HCT116 (cell line): ENCODE results near the gene TH. TPM values are rescaled to one million over a fixed set of nuclear protein-coding genes. Genes with fewer than 3 reads are reported as not detected.

Source experiments
- ATAC-seq: fragments of 200-7000 bp; cut with Tn5 transposase; 2 replicates; pipeline ENCODE4 v1.9.1; 2020; ENCODE audit warnings: mild to moderate bottlenecking, moderate library complexity
- BruUV-seq: library from RNA; stranded (reverse); fragments of 400-500 nt; replicated peaks from 2 replicates; lab custom pipeline; 2021; lab: Mats Ljungman, UMichigan
- CTCF ChIA-PET: fragments of 300-600 bp; sonication (Branson Sonifier 250); formaldehyde crosslinking; loops from one replicate; lab custom pipeline; 2021; ENCODE audit warnings: antibody characterized with exemption; lab: Charles Lee
- POLR2A ChIA-PET: fragments of 300-600, 350-600 bp; sonication (Branson Sonifier 250); formaldehyde crosslinking; loops from one replicate; lab custom pipeline; 2021; ENCODE audit warnings: antibody characterized with exemption; lab: Charles Lee
- RAD21 ChIA-PET, 2 experiments: fragments of 300-600 bp; sonication (Branson Sonifier 250); formaldehyde crosslinking; loops; one replicate each; lab custom pipeline; 2023; ENCODE audit warnings: low total read pairs in 2 of 2; ENCODE audit not compliant: uncharacterized antibody in 2 of 2, unreplicated experiment in 2 of 2, low non-redundant PET in 1 of 2; lab: Charles Lee
- DNase-seq: peaks from one replicate; pipeline ENCODE4 v3.0.0-alpha.2; 2010; ENCODE audit warnings: low read depth, low spot score
- H2AFZ ChIP-seq: fragments of 200-600 bp; shearing (Covaris generic), sonication (generic); 2 replicates; pipeline ENCODE4 v1.6.1; 2017; ENCODE audit warnings: low read depth, mixed run types, mixed read lengths, antibody characterized with exemption, low read length; ENCODE audit not compliant: poor library complexity, severe bottlenecking
- H3K27ac ChIP-seq: 2 replicates; pipeline ENCODE4 v1.5.1; 2012; ENCODE audit warnings: low read depth, low read length
- H3K27me3 ChIP-seq: fragments of 200-600 bp; sonication (generic); 2 replicates; pipeline ENCODE4 v1.6.1; 2016; ENCODE audit warnings: mixed run types, low read length, mixed read lengths; ENCODE audit not compliant: insufficient read depth
- H3K36me3 ChIP-seq, 2 experiments: fragments of 200-500 bp in 1 of 2; fragments of 200-600 bp in 1 of 2; sonication (Bioruptor generic) in 1 of 2; sonication (generic) in 1 of 2; 2 replicates each; pipeline versions ENCODE4 v1.5.1 to v1.6.1; 2014 to 2016; ENCODE audit warnings: low read length in 2 of 2, inconsistent platforms in 1 of 2, mixed read lengths in 1 of 2, mixed run types in 1 of 2; ENCODE audit not compliant: insufficient read depth in 2 of 2, control insufficient read depth in 1 of 2
- H3K4me1 ChIP-seq, 2 experiments: fragments of 200-600 bp in 1 of 2; sonication (generic) in 1 of 2; 2 replicates each; pipeline versions ENCODE4 v1.5.1 to v1.6.1; 2012 to 2017; ENCODE audit warnings: low read length in 2 of 2, inconsistent platforms in 1 of 2, mild to moderate bottlenecking in 1 of 2, mixed read lengths in 1 of 2, mixed run types in 1 of 2, moderate library complexity in 1 of 2; ENCODE audit not compliant: insufficient read depth in 2 of 2, control insufficient read depth in 1 of 2
- H3K4me2 ChIP-seq: fragments of 200-600 bp; sonication (generic); 2 replicates; pipeline ENCODE4 v1.6.1; 2017; ENCODE audit warnings: mixed run types, low read length, mixed read lengths
- H3K4me3 ChIP-seq, 2 experiments: fragments of 200-600 bp in 1 of 2; sonication (generic) in 1 of 2; replicated peaks in 1 of 2; 2 replicates each; pipeline ENCODE4 v1.5.1; 2011 to 2016; ENCODE audit warnings: low read length in 2 of 2, control low read depth in 1 of 2, low read depth in 1 of 2, mild to moderate bottlenecking in 1 of 2, mixed read lengths in 1 of 2, mixed run types in 1 of 2
- H3K79me2 ChIP-seq: fragments of 200-600 bp; sonication (generic); 2 replicates; pipeline ENCODE4 v1.6.1; 2017; ENCODE audit warnings: mild to moderate bottlenecking, mixed run types, low read length, moderate library complexity, mixed read lengths; ENCODE audit not compliant: insufficient read depth
- H3K9ac ChIP-seq: fragments of 200-600 bp; sonication (generic); 2 replicates; pipeline ENCODE4 v1.6.1; 2016; ENCODE audit warnings: low read length, mixed read lengths
- H3K9me2 ChIP-seq: fragments of 200-600 bp; sonication (generic), shearing (Covaris generic); 2 replicates; pipeline ENCODE4 v1.6.1; 2017; ENCODE audit warnings: mixed run types, mild to moderate bottlenecking, moderate library complexity; ENCODE audit not compliant: insufficient read depth
- H3K9me3 ChIP-seq, 2 experiments: fragments of 200-500 bp in 1 of 2; fragments of 200-600 bp in 1 of 2; sonication (Bioruptor generic) in 1 of 2; sonication (generic) in 1 of 2; 2 replicates each; pipeline ENCODE4 v1.6.1; 2014 to 2017; ENCODE audit warnings: low read length in 2 of 2, mixed read lengths in 2 of 2, inconsistent platforms in 1 of 2, low read depth in 1 of 2, mild to moderate bottlenecking in 1 of 2, mixed run types in 1 of 2, moderate library complexity in 1 of 2; ENCODE audit not compliant: control insufficient read depth in 1 of 2, insufficient read depth in 1 of 2
- H4K20me1 ChIP-seq: fragments of 200-600 bp; sonication (generic), shearing (Covaris generic); 2 replicates; pipeline ENCODE4 v1.6.1; 2017; ENCODE audit warnings: mixed run types, mild to moderate bottlenecking, moderate library complexity; ENCODE audit not compliant: insufficient read depth
- CBX3 ChIP-seq: IDR thresholded peaks from 2 replicates; pipeline ENCODE4 v1.6.1; 2012; ENCODE audit warnings: low read depth
- CEBPB ChIP-seq: IDR thresholded peaks from 2 replicates; pipeline ENCODE4 v1.6.1; 2012; ENCODE audit warnings: low read depth
- EGR1 ChIP-seq: IDR thresholded peaks from 2 replicates; pipeline ENCODE4 v1.6.1; 2012; ENCODE audit warnings: low read depth
- ELF1 ChIP-seq: IDR thresholded peaks from 2 replicates; pipeline ENCODE4 v1.6.1; 2012; ENCODE audit warnings: low read depth, borderline replicate concordance
- EZH2 ChIP-seq: fragments of 200-600 bp; sonication (generic); IDR thresholded peaks from 2 replicates; pipeline ENCODE4 v1.6.1; 2017; ENCODE audit warnings: antibody characterized with exemption, mixed run types
- EZH2phosphoT487 ChIP-seq: fragments of 200-600 bp; IDR thresholded peaks from 2 replicates; pipeline ENCODE4 v1.6.1; 2018; ENCODE audit warnings: antibody characterized with exemption, borderline replicate concordance
- FOSL1 ChIP-seq: IDR thresholded peaks from 2 replicates; pipeline ENCODE4 v1.6.1; 2012; ENCODE audit warnings: low read depth
- JUND ChIP-seq: IDR thresholded peaks from 2 replicates; pipeline ENCODE4 v1.6.1; 2012
- POLR2A ChIP-seq: IDR thresholded peaks from 2 replicates; pipeline ENCODE4 v1.7.0; 2011; ENCODE audit warnings: borderline replicate concordance; ENCODE audit not compliant: insufficient read depth, insufficient read length; ENCODE audit errors: extremely low read depth
- POLR2AphosphoS5 ChIP-seq: IDR thresholded peaks from 2 replicates; pipeline ENCODE4 v1.6.1; 2011; ENCODE audit warnings: mild to moderate bottlenecking, low read depth, low read length, moderate library complexity
- RAD21 ChIP-seq: IDR thresholded peaks from 2 replicates; pipeline ENCODE4 v1.6.1; 2012; ENCODE audit warnings: low read depth, mild to moderate bottlenecking
- SIN3A ChIP-seq: IDR thresholded peaks from 2 replicates; pipeline ENCODE4 v1.6.1; 2012; ENCODE audit warnings: low read depth
- SP1 ChIP-seq: IDR thresholded peaks from 2 replicates; pipeline ENCODE4 v1.6.1; 2012; ENCODE audit warnings: low read depth
- SRF ChIP-seq: IDR thresholded peaks from 2 replicates; pipeline ENCODE4 v1.6.1; 2012; ENCODE audit warnings: low read depth
- TCF7L2 ChIP-seq: IDR thresholded peaks from 2 replicates; pipeline ENCODE4 v1.7.0; 2011; ENCODE audit warnings: borderline replicate concordance, inconsistent platforms; ENCODE audit not compliant: insufficient read depth, insufficient read length; ENCODE audit errors: extremely low read depth
- ZFX ChIP-seq: fragments of 450-650 bp; IDR thresholded peaks from 2 replicates; pipeline ENCODE4 v1.6.1; 2017
- ZNF274 ChIP-seq: fragments of 200-500 bp; sonication (Bioruptor generic); IDR thresholded peaks from 2 replicates; pipeline ENCODE4 v1.6.1; 2014; ENCODE audit warnings: mild to moderate bottlenecking, low read depth, low read length, inconsistent platforms
- intact Hi-C: fragments of 100-400 bp; cut with micrococcal nuclease; formaldehyde crosslinking; loops from 2 replicates; pipeline ENCODE4 v1.10.0; 2022
- total RNA-seq: library from RNA; stranded (reverse); gene quantifications from one replicate; pipeline ENCODE4 v1.2.1, GENCODE V29; 2021; ENCODE audit not compliant: unreplicated experiment
- TF ChIP-seq, protein P1 (sequence below): IDR thresholded peaks from 2 replicates; pipeline ENCODE4 v1.6.1; 2011; ENCODE audit warnings: mild to moderate bottlenecking, low read length, moderate library complexity; ENCODE audit not compliant: insufficient replicate concordance; ENCODE audit errors: extremely low read depth
- TF ChIP-seq, protein P2 (sequence below), 3 experiments: fragments of 200-600 bp in 1 of 3; sonication (generic) in 1 of 3; IDR thresholded peaks in 2 of 3; conservative IDR thresholded peaks in 1 of 3; 2 replicates each; pipeline ENCODE4 v1.5.1; 2012 to 2017; ENCODE audit warnings: low read depth in 2 of 3, low read length in 2 of 3, antibody characterized with exemption in 1 of 3, borderline replicate concordance in 1 of 3, control low read depth in 1 of 3, mild to moderate bottlenecking in 1 of 3, mixed read lengths in 1 of 3, mixed run types in 1 of 3, moderate library complexity in 1 of 3; ENCODE audit not compliant: insufficient read depth in 1 of 3
- TF ChIP-seq, protein P3 (sequence below): IDR thresholded peaks from 2 replicates; pipeline ENCODE4 v1.6.1; 2012

TH gene
- total RNA-seq, 1 experiment from 2014 or later, result not detected

DNA sequence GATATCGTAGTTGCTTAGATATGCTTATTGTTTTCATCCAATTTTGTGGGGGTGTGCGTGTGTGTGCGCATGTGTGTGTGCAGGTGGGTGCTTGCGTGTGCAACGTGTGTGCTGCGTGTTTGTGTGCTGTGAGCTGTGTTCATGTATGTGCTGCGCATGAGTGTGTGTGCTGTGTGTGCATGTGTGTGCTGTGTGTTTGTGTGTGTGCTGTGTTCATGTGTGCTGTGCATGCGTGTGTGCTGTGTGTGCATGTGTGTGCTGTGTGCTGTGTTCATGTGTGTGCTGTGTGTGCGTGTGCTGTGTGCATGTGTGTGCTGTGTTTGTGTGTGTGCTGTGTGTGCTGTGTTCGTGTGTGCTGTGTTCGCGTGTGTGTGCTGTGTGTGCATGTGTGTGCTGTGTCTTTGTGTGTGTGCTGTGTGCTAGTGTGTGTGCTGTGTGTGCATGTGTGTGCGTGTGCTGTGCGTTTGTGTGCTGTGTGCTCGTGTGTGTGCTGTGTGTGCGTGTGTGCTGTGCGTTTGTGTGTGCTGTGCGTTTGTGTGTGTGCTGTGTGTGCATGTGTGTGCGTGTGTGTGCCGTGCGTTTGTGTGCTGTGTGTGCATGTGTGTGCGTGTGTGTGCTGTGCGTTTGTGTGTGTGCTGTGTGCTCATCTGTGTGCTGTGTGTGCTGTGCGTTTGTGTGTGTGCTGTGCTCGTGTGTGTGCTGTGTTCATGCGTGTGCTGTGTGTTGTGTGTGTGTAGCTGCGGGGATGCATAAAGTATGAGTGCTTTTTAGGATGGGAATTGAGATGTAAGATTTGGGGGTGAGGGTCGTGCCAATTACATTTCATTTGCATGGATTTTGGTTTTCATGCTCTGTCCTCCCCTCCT lies 40.0 kb downstream of the TH start:
- DNase-seq (no peak), ATAC-seq (no peak)
- Histone ChIP-seq H3K79me2 (no peaks in the 10 kb centered on the region), H3K27me3 (no peaks in the 10 kb centered on the region), H3K9me3 (no peaks in the 10 kb centered on the region), H4K20me1 (no peaks in the 10 kb centered on the region), H3K36me3 (no peaks in the 10 kb centered on the region), H3K4me3 (no peak overlapping the region), H3K9me2 (no peaks in the 10 kb centered on the region), H2AFZ (no peak overlapping the region), H3K9ac (no peak overlapping the region)
- no TSS peak for BruUV-seq
- ChIA-PET RAD21 (no interaction called here), CTCF (no interaction called here), POLR2A (no interaction called here)
- intact Hi-C loops, result no loop called here
- no peak for TF ChIP-seq EZH2phosphoT487
- no peak for TF ChIP-seq CBX3
- no peak for TF ChIP-seq JUND
- TF ChIP-seq, protein P1, sequence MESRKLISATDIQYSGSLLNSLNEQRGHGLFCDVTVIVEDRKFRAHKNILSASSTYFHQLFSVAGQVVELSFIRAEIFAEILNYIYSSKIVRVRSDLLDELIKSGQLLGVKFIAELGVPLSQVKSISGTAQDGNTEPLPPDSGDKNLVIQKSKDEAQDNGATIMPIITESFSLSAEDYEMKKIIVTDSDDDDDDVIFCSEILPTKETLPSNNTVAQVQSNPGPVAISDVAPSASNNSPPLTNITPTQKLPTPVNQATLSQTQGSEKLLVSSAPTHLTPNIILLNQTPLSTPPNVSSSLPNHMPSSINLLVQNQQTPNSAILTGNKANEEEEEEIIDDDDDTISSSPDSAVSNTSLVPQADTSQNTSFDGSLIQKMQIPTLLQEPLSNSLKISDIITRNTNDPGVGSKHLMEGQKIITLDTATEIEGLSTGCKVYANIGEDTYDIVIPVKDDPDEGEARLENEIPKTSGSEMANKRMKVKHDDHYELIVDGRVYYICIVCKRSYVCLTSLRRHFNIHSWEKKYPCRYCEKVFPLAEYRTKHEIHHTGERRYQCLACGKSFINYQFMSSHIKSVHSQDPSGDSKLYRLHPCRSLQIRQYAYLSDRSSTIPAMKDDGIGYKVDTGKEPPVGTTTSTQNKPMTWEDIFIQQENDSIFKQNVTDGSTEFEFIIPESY, result no peak
- TF ChIP-seq POLR2AphosphoS5, result no peak
- no peak for TF ChIP-seq SRF
- TF ChIP-seq SP1, result no peak
- TF ChIP-seq, protein P2, sequence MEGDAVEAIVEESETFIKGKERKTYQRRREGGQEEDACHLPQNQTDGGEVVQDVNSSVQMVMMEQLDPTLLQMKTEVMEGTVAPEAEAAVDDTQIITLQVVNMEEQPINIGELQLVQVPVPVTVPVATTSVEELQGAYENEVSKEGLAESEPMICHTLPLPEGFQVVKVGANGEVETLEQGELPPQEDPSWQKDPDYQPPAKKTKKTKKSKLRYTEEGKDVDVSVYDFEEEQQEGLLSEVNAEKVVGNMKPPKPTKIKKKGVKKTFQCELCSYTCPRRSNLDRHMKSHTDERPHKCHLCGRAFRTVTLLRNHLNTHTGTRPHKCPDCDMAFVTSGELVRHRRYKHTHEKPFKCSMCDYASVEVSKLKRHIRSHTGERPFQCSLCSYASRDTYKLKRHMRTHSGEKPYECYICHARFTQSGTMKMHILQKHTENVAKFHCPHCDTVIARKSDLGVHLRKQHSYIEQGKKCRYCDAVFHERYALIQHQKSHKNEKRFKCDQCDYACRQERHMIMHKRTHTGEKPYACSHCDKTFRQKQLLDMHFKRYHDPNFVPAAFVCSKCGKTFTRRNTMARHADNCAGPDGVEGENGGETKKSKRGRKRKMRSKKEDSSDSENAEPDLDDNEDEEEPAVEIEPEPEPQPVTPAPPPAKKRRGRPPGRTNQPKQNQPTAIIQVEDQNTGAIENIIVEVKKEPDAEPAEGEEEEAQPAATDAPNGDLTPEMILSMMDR (IDR thresholded peaks at IDR 0.05 in 2 of 3, conservative IDR thresholded peaks at IDR 0.05 in 1 of 3; ENCODE audit: borderline replicate concordance in 1 of 3, insufficient read depth in 1 of 3, low read depth in 2 of 3, low read length in 2 of 3), result no peak
- TF ChIP-seq EGR1, result no peak
- TF ChIP-seq CEBPB, result no peak
- TF ChIP-seq SIN3A, result no peak
- TF ChIP-seq ZFX, result no peak
- TF ChIP-seq EZH2, result no peak
- no peak for TF ChIP-seq POLR2A
- TF ChIP-seq ZNF274, result no peak
- TF ChIP-seq FOSL1, result no peak
- no peak for TF ChIP-seq ELF1
- no peak for TF ChIP-seq TCF7L2
- TF ChIP-seq RAD21, result no peak
- TF ChIP-seq, protein P3, sequence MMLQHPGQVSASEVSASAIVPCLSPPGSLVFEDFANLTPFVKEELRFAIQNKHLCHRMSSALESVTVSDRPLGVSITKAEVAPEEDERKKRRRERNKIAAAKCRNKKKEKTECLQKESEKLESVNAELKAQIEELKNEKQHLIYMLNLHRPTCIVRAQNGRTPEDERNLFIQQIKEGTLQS, result no peak
- TF ChIP-seq, all 23 proteins: peak for 0
- Histone ChIP-seq H3K27ac (no peak overlapping the region), H3K4me2 (no peak overlapping the region), H3K4me1 (no peaks in the 10 kb centered on the region)
